Inflammatory macrophage treated with lipopolysaccharide for 4 hours (primary cell): Measurements from ENCODE around the gene NKAPL.

ENCODE experiments used
- DNase-seq: peaks from one replicate; pipeline ENCODE4 v3.0.0-alpha.2; 2020

Gene NKAPL

DNA sequence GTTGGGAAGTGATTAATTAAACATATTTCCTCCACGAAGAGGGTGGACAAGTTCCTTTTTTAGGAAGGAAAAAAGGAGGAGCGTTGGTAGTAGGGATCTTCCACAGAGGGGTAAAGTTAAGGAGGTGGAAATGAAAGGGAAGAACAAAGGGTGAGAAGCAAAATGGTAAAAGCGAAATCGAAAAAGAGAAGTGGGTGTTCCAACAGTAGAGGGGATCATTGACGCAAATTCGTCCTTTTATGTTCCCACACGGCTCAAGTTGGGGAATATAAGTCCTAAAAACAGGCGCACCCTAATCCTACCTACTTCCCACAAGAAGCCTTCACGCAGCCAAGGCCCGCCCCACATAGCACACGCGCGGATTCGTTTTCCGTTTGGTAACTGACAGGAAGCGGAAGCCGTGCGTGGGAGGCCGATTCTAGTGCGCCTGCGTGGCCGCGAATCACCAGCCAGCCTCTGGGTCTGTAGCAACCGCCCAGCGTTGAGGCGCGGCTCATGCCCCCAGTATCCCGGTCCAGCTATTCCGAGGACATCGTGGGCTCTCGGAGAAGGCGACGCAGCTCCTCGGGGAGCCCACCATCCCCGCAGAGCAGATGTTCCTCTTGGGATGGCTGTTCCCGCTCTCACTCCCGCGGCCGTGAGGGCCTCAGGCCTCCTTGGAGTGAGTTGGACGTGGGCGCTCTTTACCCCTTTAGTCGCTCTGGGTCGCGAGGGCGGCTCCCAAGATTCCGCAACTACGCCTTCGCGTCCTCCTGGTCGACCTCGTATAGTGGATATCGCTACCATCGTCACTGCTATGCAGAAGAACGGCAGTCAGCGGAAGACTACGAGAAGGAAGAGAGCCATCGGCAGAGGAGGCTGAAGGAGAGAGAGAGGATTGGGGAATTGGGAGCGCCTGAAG, at the start of gene NKAPL:
Gene NKAPL, plus strand, starts transcription at position 421 of the 901 bp plus-strand sequence. Its CDS starts 75 bp downstream, at position 496.
- DNase-seq: peak; percentile 88

DNA sequence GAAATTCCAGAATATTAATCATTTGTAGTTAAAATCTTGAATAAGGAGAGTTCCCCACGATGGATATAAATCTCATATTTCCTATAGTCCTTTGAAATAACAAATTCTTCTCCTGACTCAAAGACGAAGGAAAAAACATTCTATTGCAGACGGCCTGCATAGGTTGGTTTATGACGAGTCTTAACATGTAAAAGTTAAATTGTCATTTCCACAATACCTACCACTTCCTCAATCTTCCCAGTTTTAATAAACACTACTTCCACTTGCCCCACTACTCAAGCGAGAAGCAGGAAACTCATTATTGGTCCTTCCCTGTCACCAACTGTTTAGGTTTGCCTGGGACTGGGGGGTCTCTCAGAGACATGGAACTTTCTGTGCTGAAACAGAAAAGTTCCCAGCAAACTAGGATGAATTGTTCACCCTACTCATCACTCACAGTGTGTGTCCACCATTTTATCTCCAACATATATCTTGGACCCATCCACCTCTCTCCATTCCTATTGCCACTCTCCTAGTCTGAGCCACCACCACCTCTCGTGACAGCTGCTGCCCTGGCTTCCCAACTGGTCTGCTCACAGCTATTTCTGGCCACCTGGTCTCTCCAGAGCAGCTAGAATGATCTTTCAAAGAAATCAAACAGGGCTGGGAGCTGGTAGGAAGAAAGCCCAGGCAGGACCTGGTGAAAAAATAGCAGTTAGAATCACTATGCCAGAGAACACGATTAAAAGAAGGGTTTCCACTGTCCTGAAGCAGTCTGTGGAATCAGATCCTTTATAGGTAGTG, 49.2 kb upstream of the NKAPL start:
- DNase-seq: no peak

DNA sequence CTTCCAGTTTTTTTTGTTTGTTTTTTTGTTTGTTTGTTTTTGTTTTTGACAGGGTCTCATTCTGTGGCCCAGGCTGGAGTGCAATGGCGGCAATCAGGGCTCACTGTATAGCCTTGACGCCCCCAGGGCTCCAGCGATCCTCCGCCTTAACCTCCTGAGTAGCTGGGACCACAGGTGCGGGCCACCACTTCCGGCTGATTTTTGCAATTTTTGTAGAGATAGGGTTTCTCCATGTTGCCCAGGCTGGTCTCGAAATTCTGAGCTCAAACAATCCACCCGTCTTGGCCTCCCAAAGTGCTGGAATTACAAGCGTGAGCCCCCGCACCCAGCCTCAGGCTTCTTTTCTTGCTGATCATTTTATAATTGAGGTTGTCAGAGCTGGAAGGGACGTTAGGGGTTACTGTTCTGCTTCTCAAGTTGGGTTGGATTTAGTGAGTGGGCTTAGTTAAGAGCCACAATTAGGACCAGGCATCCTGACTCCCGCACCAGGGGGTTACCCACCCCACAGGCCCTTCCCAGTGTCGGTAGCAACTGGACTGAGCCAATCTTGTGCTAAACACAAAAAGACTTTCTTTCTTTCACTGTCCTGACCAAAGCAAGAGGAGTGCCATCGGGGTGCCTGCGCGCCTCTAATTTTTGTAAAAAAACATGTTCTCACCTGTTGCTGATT, 47.1 kb upstream of the NKAPL start:
- DNase-seq: no peak

DNA sequence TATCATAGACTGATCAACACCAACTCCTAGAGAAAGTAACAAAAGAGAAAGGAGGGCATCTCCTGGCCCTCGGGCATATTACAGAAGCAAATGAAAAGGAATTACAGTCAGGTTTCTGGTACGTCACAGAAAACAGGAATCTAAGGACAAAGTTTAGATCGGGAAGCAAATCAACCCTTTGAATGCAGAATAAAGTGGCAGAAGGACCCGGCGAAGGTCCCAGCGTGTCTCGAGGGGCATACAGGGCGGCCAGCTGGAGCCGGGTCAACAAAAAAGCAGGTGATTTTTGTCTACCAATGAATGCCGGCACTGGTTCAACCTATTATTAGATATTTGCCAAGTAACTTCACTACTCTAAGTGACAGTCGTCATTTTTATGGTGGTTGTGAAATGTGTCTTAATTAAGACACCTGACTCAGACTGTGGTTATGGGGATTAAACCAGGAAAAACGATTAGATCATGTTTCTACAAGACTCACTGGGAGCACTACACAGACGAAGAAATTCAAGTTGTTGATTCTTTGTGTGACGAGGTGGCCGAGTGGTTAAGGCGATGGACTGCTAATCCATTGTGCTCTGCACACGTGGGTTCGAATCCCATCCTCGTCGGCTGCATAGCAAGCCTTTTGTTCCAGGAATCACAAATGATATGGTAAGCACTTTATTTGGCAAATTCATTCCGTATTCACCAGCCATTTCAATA, 46.4 kb upstream of the NKAPL start:
- peak; percentile 75 for DNase-seq

DNA sequence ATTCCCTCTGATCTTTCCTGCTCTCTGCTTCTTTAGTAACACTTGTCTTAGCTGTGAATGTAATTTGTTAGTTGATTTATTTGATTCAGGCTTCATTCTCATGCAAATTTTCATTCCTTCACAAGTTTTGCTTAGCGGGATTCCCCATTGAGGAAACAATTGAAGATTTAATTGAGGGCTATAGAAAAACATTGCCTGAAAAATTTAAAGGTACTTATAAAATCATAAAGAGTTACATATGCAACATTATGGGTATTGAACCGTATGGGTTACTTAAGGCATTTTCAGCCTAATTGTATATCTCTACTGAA, 45.9 kb upstream of the NKAPL start:
- DNase-seq: no peak

DNA sequence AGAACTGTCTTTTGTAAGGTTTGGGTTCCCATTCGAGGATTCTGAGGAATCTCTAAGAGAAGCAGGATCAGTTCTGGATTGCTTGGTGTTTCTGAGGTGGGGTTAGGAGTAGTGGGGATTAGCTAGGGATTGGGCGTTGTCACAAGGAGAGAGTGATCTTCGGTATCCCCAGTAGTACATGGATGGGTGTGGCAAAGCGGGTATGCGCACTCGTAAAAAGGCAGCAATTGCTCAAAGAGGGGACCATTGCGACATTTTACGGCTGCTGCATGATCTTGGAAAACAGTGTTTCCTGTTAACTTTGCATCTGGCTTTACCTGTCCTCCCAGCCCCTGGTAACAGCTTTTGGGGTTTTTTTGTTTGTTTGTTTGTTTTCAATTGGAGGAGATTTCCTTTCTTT, 43.7 kb upstream of the NKAPL start:
- no peak for DNase-seq

DNA sequence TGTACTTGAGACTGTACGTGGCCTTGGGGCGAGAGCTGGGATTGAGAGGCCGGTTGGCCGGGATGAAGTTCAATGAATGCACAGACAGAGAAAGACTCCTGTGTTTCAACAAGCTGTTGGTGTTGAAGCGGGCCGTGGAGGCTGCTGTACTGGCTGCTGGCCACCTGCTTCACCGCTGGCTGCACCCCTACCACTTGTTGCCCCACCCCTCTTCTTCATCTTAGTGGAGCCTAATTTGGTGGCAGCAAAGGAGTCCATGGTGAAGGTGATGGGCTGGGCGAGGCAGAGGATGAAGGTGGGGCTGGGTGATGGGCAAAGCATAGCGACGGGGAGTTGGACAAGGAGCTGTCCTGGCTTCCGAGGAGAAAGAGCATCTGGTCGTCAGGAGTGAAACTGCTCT, 41.2 kb upstream of the NKAPL start:
- DNase-seq: no peak

- peak; percentile 66 for DNase-seq
These were observed 40.5 kb upstream of the NKAPL start for GRCh38 chr6:28218312-28219248.

GRCh38 chr6:28220257-28221133, 38.6 kb upstream of the NKAPL start:
- no peak for DNase-seq

DNA sequence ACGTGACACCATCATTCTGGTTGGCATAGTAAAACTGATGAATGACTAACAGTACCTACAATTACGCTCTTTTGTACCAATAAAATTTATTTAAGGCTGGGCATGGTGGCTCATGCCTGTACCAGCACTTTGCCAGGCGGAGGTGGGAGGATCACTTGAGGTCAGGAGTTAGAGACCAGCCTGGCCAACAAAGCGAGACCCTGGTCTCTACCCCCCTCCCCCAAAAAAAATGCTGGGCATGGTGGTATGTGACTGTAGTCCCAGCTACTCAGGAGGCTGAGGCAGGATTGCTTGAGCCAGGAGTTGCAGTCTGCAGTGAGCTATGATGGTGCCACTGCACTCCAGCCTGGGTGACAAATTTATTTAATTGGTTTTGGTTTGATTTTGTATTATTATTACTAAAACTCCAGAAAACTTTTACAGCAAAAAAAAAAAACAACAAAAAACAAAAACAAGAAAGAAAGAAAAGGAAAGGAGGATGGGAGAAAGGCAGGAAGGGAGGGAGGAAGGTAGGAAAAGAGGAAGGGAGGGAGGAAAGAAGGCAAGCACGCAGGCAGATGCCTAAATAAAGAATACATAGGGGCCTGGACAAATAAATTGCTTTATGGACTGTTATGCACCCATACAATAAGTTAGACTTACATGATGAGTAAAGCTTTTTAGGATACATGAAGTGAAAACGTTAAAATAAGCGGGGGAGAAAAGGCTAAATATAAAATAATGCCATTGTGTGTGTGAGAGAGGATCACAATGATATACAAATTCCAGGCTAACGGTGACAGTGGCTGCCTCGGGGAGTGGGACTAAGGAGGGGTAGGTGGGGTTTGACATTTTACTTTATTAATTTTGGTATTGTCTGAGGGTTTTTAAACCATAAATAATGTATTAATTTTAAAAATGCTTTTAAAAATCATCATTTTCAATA, 34.7 kb upstream of the NKAPL start:
- DNase-seq: no peak

GRCh38 chr6:28225056-28225834, 33.9 kb upstream of the NKAPL start, which contains the start of gene ZSCAN9:
ZSCAN9 (plus strand) TSS chr6:28225275; CDS start chr6:28227085, 1,810 bp downstream.
- DNase-seq: peak; percentile 69

DNA sequence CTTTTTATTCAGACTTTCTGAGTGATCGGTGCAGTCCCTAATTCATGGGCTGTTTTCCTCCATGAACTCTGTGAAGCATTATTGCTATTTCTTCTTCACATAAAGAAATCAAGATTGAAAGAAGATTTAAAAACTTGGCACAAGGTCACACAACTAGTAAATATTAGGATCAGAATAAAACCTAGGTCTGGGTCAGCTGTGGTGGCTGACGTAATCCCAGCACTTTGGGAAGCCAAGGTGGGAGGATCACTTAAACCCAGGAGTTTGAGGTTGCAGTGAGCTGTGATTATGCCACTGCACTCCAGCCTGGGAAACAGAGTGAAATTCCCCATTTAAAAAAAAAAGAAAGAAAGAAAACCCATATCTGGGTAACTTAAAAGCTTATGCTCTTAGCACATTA, 32.6 kb upstream of the NKAPL start:
- no peak for DNase-seq

- DNase-seq: no peak
These were observed 26.3 kb upstream of the NKAPL start for GRCh38 chr6:28232785-28233184.

- peak; percentile 33 for DNase-seq
These were observed 23.1 kb upstream of the NKAPL start for GRCh38 chr6:28235912-28236452.

GRCh38 chr6:28239636-28240035, 19.5 kb upstream of the NKAPL start:
- no peak for DNase-seq

DNA sequence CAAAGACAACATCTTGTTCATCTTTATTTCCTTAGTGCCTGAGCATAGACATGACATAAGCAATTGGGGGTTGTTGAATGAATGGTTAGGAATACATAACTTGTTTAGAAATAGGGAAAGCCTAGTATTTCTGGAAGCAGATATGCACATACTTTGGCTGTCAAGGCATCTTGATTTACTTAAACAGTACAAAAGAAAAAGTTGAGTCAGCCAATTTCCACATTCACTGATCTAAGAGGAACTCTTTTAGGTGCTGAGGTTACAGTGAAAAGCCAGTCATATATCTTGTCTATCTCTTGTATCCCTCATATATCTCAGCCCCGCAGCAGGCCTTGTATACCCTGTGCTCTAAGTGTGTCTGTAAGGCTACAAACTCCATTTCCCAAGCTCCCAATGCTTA, 18.6 kb upstream of the NKAPL start:
- no peak for DNase-seq

DNA sequence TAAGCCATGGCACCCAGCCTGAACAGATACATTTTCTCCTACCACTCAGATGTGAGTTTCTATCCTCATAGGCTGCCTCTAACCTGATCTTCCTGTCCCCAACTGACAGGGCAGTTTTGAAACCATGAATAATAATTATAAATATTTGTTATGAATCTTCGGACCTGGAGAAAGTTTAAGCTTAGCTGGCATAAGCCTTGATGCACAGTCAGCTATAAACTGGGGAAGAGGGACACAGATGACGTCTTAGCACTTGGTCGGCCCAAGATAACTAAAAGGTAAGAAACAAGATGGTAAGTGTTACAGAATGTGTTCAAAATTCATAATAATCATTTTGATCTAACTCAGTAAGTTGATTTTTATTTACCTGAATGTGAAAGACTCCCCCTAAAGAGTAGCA, 15.2 kb upstream of the NKAPL start:
- no peak for DNase-seq

GRCh38 chr6:28245206-28245941, 13.7 kb upstream of the NKAPL start:
- DNase-seq: no peak
